AG04449 (cell line): ENCODE data around the gene MAD1L1.

Experiments used
- CTCF ChIA-PET: fragments of 350-600 bp; formaldehyde crosslinking; extraction: SDS; loops from one replicate; lab custom pipeline; 2021; ENCODE audit warnings: antibody characterized with exemption; lab: Yijun Ruan, JAX
- POLR2A ChIA-PET: fragments of 400-600, 350-600 bp; formaldehyde crosslinking; extraction: SDS; loops from one replicate; lab custom pipeline; 2020; ENCODE audit warnings: antibody characterized with exemption, inconsistent platforms; lab: Yijun Ruan, JAX
- DNase-seq: peaks from one replicate; pipeline ENCODE4 v3.0.0-alpha.2; 2010; ENCODE audit warnings: low read depth, low spot score
- H3K4me3 ChIP-seq: 2 replicates; pipeline ENCODE4 v1.5.1; 2011; ENCODE audit warnings: low read depth, mild to moderate bottlenecking, control low read depth, low read length
- CTCF ChIP-seq: IDR thresholded peaks from one replicate; pipeline ENCODE4 v1.5.1; 2011; ENCODE audit warnings: mild to moderate bottlenecking, moderate library complexity, low read length, control low read depth, inconsistent platforms; ENCODE audit not compliant: insufficient read depth; ENCODE audit errors: missing control alignments

Gene MAD1L1

DNA sequence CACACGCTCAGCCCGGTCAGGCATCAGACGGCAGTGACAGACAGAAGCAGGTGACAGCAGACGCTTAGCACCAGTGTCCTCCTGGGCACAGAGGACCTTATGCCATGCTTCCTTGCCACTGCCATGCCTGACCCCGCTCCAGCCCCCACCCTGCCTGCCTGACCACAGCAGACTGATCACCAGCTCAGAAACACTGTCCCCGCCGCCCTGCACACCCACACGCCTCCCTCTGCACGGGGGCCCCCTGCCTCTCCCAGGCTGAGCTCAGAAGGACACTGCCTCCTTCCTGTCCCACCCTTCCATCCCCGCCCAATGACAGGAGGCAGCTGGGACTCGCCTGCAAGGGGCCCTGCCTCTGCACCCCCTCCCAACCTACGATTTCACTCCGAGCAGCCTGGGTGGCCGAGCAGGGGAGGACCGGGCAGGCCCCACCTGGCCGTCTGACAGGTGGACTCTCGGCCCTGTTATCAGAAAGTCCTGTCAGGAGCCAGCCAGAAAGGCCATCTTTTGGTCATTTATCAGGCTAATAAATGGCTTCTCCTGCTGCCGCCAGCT, 379.2 kb downstream of the MAD1L1 start:
- CTCF ChIA-PET: interaction anchor here (0.7 kb wide), 1 partner anchor 356 kb away, joined by 3 read pairs; no protein-coding TSS in a partner anchor
- TF ChIP-seq CTCF: no peak
- DNase-seq: no peak
- H3K4me3 ChIP-seq: no peak overlapping the region
- POLR2A ChIA-PET: no interaction called here

- CTCF ChIA-PET: no interaction called here
- POLR2A ChIA-PET: interaction anchor here (1.2 kb wide), 1 partner anchor 10 kb away, joined by 3 read pairs; no protein-coding TSS in a partner anchor
- no peak for TF ChIP-seq CTCF
- H3K4me3 ChIP-seq: no peak overlapping the region
- no peak for DNase-seq
Observed at GRCh38 chr7:1852517-1853430, 380.0 kb downstream of the MAD1L1 start.

GRCh38 chr7:1851721-1852516, 380.8 kb downstream of the MAD1L1 start:
- ChIA-PET POLR2A (interaction anchor here (1.2 kb wide), 1 partner anchor 9 kb away, joined by 3 read pairs; no protein-coding TSS in a partner anchor), CTCF (no interaction called here)
- TF ChIP-seq CTCF: no peak
- DNase-seq: no peak
- H3K4me3 ChIP-seq: no peak overlapping the region

DNA sequence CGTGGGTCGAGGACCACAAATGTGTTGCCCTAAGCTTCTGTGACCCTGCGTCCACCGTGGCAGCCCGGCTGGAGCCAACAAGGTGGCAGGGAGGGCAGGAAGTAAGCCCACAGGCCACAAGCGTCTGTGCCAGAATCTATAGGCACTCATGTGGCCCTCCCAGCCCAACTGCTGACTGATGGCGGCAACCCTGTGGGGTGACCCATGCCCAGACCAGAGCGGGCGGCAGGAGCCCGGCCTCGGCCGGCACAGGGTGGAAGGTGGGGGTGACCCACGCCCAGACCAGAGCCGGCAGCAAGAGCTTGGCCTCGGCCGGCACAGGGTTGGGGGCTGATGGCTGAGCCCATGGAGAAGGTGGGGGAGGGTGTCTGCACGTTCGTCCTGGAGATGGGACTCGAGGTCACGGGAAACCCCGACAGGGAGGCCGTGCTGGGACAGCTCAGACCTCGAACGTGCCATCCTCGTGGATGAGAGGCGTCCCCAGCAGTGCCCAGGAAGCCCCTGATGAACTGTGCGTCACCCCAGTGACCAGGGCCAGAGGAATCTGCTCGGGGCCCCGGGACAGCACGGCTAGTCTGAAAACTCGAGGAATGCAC, 381.7 kb downstream of the MAD1L1 start:
- no peak for DNase-seq
- ChIA-PET POLR2A (no interaction called here), CTCF (interaction anchor here (1.0 kb wide), 2 partner anchors 9 to 38 kb away, joined by 3 read pairs; no protein-coding TSS in a partner anchor)
- TF ChIP-seq CTCF: no peak
- no peak overlapping the region for H3K4me3 ChIP-seq

DNA sequence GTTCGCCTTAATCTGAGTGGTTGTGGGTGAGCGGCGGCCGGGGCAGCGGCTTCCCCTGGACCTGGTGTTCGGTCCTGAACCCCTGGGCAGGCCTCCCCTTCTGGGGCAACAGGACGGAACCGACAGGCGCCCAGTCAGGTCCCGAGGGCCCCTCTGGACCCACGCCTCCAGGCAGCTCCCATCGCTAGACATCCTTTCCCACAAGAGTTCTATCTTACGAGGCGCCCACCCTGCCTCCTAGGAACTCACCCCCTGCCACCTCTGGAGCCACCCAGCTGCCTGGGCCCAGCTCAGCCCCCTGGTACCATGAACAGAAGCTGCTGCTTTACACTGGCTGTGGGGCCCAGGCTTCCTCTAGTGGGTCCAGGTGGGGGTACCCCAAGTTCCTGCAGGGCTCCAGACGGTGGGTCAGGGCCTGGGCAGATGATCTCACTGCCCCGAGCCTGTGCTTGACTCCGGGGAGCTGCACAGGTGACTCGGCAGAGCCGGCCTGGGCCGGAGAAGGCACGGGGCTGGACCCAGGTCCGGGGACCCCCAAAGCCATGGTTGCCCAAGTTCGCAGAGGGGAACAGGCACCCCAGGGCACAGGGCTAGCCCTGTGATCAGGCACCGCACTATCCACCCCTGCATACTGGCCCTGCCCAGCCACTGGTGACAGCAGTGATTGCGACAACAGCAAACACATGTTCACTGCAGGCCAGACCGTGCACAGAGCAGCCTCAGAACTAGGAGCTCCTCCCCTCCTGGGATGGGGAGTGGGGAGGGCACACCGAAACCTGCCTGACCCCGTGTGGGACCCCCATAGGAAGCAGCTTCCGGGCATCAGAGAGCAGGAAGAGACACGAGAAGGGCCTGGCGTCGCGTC, 382.4 kb downstream of the MAD1L1 start:
- ChIA-PET POLR2A (no interaction called here), CTCF (interaction anchor here (1.0 kb wide), 2 partner anchors 8 to 37 kb away, joined by 3 read pairs; no protein-coding TSS in a partner anchor)
- no peak for TF ChIP-seq CTCF
- H3K4me3 ChIP-seq: no peak overlapping the region
- no peak for DNase-seq
